Measurements from ENCODE around the gene SF3A1.
A peak's percentile ranks its signal among the peaks of the same experiment; 100 is the strongest.

SF3A1 gene

GRCh38 chr22:30317778-30318177 lies 38.9 kb downstream of the SF3A1 start:
- FAIRE-seq: no peak
- TF ChIP-seq TAF1 (IDR thresholded peaks at IDR 0.05; ENCODE audit: low read depth, low read length) (no peak), POLR2AphosphoS5 (IDR thresholded peaks at IDR 0.05; ENCODE audit: low read depth, low read length) (no peak), PAX5 (IDR thresholded peaks at IDR 0.05; ENCODE audit: insufficient read depth, low read length, severe bottlenecking) (no peak), POU2F2 (IDR thresholded peaks at IDR 0.05; ENCODE audit: low read depth, low read length) (no peak), POLR2A (IDR thresholded peaks at IDR 0.05; ENCODE audit: low read depth, low read length) (no peak)

GRCh38 chr22:30315962-30316576 lies 40.6 kb downstream of the SF3A1 start:
- DNase-seq (ENCODE audit: insufficient read length, low spot score): no peak
- no peak for FAIRE-seq
- no peak for TF ChIP-seq POLR2AphosphoS5 (IDR thresholded peaks at IDR 0.05; ENCODE audit: low read depth, low read length)

More at GRCh38 chr22:30317778-30318177, 38.9 kb downstream of the SF3A1 start:
- DNase-seq (ENCODE audit: insufficient read length, low spot score): no peak

DNA sequence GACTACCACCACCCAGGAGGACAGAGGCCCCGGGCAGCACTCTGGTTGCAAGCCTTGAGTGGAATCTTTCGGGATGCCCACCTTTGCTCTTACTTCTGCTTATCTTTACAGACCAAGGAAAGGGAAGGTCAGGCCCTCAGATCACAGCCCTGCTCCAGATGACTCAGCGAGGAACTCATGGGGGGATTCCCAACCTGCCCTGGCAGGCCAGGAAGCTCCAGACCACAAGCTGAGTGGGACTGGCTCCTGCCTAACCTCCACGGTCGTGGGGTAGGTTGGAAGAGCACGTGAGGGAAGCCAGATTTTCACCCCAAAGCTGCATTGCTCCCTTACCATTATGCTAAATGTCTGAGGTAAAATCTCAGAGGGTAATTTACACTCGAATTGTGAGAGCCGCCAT lies 41.8 kb downstream of the SF3A1 start:
- TF ChIP-seq POLR2AphosphoS5 (IDR thresholded peaks at IDR 0.05; ENCODE audit: low read depth, low read length): no peak
- no peak for TF ChIP-seq POU2F2 (IDR thresholded peaks at IDR 0.05; ENCODE audit: low read depth, low read length)
- TF ChIP-seq TAF1 (IDR thresholded peaks at IDR 0.05; ENCODE audit: low read depth, low read length): no peak
- TF ChIP-seq SPI1 (IDR thresholded peaks at IDR 0.05; ENCODE audit: low read depth, low read length): 0 out of 2 replicates have a peak, but pooled peaks have one; percentile 27
- FAIRE-seq (peak; percentile 13), DNase-seq (ENCODE audit: insufficient read length, low spot score) (no peak)

GRCh38 chr22:30313527-30314363 lies 42.9 kb downstream of the SF3A1 start:
- TF ChIP-seq POLR2AphosphoS5 (IDR thresholded peaks at IDR 0.05; ENCODE audit: low read depth, low read length) (no peak), POU2F2 (IDR thresholded peaks at IDR 0.05; ENCODE audit: low read depth, low read length) (no peak), POLR2A (IDR thresholded peaks at IDR 0.05; ENCODE audit: low read depth, low read length) (no peak), PAX5 (IDR thresholded peaks at IDR 0.05; ENCODE audit: insufficient read depth, low read length, severe bottlenecking) (no peak), SPI1 (IDR thresholded peaks at IDR 0.05; ENCODE audit: low read depth, low read length) (no peak), TAF1 (IDR thresholded peaks at IDR 0.05; ENCODE audit: low read depth, low read length) (no peak)
- no peak for FAIRE-seq
- no peak for DNase-seq (ENCODE audit: insufficient read length, low spot score)

GRCh38 chr22:30312053-30312452 lies 44.6 kb downstream of the SF3A1 start:
- DNase-seq (ENCODE audit: insufficient read length, low spot score) (no peak), FAIRE-seq (no peak)
- no peak for TF ChIP-seq POU2F2 (IDR thresholded peaks at IDR 0.05; ENCODE audit: low read depth, low read length)
- TF ChIP-seq POLR2A (IDR thresholded peaks at IDR 0.05; ENCODE audit: low read depth, low read length): no peak
- TF ChIP-seq PAX5 (IDR thresholded peaks at IDR 0.05; ENCODE audit: insufficient read depth, low read length, severe bottlenecking): no peak
- TF ChIP-seq TAF1 (IDR thresholded peaks at IDR 0.05; ENCODE audit: low read depth, low read length): no peak
- no peak for TF ChIP-seq POLR2AphosphoS5 (IDR thresholded peaks at IDR 0.05; ENCODE audit: low read depth, low read length)
- TF ChIP-seq SPI1 (IDR thresholded peaks at IDR 0.05; ENCODE audit: low read depth, low read length): no peak

DNA sequence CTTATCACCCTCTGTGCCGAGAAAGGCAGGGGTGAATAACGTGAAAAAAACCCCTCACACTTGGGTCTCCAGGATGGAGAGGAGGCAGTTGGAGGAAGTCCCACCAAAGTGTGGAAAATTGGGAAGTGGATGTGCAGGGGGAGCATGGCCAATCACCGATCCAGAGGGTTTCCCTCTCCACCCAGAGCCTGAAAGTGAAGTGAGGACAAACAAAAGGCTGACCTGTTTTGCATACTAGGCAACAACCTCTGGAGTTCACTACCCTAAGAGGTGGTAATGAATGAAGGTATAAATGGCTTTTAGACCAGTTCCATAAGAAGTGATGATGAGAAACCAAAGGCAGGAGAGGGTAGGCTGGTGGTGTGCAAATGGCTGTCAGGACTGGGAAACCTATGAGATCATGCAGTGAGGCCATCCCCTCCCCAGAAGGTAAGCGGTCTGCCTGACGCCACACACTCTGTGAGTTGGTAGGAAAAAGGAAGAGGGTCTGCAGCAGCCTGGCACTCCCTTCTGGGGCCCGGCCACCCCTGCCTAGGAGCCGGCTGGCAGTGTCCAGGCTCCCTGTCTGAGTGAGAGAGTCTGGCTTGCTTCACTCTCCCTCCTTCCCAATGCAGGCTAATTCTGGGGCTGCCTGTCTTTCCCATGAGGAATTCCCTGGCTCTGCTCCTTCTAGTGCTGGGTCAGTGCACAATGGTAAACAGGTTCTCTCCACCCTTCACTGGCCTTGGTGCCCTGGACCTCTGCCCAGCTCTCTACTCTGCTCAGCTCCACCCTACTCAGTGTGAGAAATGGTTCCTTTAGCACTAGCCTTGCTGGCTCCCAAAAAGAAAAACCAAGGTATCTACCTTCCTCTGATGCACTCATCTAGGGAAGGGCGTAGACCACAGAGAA lies 45.6 kb downstream of the SF3A1 start:
- TF ChIP-seq POLR2A (IDR thresholded peaks at IDR 0.05; ENCODE audit: low read depth, low read length) (no peak), TAF1 (IDR thresholded peaks at IDR 0.05; ENCODE audit: low read depth, low read length) (no peak), PAX5 (IDR thresholded peaks at IDR 0.05; ENCODE audit: insufficient read depth, low read length, severe bottlenecking) (no peak), SPI1 (IDR thresholded peaks at IDR 0.05; ENCODE audit: low read depth, low read length) (no peak), POLR2AphosphoS5 (IDR thresholded peaks at IDR 0.05; ENCODE audit: low read depth, low read length) (no peak), POU2F2 (IDR thresholded peaks at IDR 0.05; ENCODE audit: low read depth, low read length) (no peak)
- no peak for DNase-seq (ENCODE audit: insufficient read length, low spot score)
- FAIRE-seq: peak; percentile 69

DNA sequence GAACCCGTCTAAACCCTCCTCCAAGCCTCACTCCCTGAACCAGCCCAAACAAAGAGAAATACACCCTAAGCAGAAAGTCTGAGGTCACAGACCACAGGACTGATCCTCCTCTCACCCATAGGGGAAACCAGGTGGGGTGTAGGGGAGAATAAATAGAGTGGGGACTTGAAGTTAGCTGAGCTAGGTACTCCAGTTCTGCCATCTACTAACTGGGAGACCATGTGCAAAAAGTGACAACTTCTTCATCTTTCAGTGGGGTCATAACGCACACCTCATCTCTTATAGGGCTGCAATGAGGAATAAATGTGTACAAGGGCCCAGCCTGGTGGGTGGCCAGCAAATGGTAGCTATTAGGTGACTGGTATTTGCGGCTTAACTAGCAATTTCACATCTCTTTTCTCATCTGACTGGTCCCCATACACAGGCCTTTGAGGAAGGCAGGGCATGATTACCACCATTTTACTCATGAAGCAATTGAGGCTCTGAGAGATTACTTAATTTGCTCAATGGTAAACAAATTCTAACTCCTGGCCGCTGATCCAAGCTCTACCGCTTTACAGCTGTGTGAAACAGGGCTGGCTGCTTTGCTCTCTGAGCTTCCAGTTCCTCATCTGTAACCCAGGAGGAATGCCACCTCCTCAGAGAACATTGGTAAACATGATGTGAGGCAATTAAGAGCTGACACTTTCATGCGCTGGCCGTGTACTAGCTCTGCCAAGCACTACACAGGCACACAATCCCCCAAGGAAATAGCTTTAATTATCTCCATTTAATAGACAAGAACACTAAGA lies 46.5 kb downstream of the SF3A1 start:
- FAIRE-seq (peak; percentile 90), DNase-seq (ENCODE audit: insufficient read length, low spot score) (no peak)
- TF ChIP-seq POLR2AphosphoS5 (IDR thresholded peaks at IDR 0.05; ENCODE audit: low read depth, low read length) (no peak), POU2F2 (IDR thresholded peaks at IDR 0.05; ENCODE audit: low read depth, low read length) (no peak), SPI1 (IDR thresholded peaks at IDR 0.05; ENCODE audit: low read depth, low read length) (peak; percentile 78), TAF1 (IDR thresholded peaks at IDR 0.05; ENCODE audit: low read depth, low read length) (no peak), PAX5 (IDR thresholded peaks at IDR 0.05; ENCODE audit: insufficient read depth, low read length, severe bottlenecking) (no peak), POLR2A (IDR thresholded peaks at IDR 0.05; ENCODE audit: low read depth, low read length) (no peak)

GRCh38 chr22:30308518-30309230 lies 48.0 kb downstream of the SF3A1 start:
- FAIRE-seq: peak; percentile 95
- DNase-seq (ENCODE audit: insufficient read length, low spot score): no peak
- TF ChIP-seq SPI1 (IDR thresholded peaks at IDR 0.05; ENCODE audit: low read depth, low read length) (no peak), PAX5 (IDR thresholded peaks at IDR 0.05; ENCODE audit: insufficient read depth, low read length, severe bottlenecking) (no peak), POLR2AphosphoS5 (IDR thresholded peaks at IDR 0.05; ENCODE audit: low read depth, low read length) (peak; percentile 65; the same call in 1 of the 2 replicates), TAF1 (IDR thresholded peaks at IDR 0.05; ENCODE audit: low read depth, low read length) (no peak), POU2F2 (IDR thresholded peaks at IDR 0.05; ENCODE audit: low read depth, low read length) (peak; percentile 56; the same call in 1 of the 2 replicates)
